Nephron progenitor cell (in vitro differentiated cells): Measurements from ENCODE around the gene MAJIN.
"Not testable (repeated sequence)": the region's sequence is repeated elsewhere in the genome, so short reads cannot be mapped to it uniquely, and the experiment has no call there.

Experiments
- DNase-seq: peaks from one replicate; pipeline ENCODE4 v3.0.0; 2021
- H3K27ac Mint-ChIP-seq: 2 replicates; pipeline ENCODE4 v1.8.0; 2021; ENCODE audit warnings: mild to moderate bottlenecking, moderate library complexity, mixed read lengths
- H3K27me3 Mint-ChIP-seq: 2 replicates; pipeline ENCODE4 v1.8.0; 2021; ENCODE audit warnings: mild to moderate bottlenecking, low read depth, mixed read lengths; ENCODE audit not compliant: poor library complexity
- H3K36me3 Mint-ChIP-seq: 2 replicates; pipeline ENCODE4 v1.8.0; 2021; ENCODE audit warnings: low read depth, mixed read lengths
- H3K4me1 Mint-ChIP-seq: 2 replicates; pipeline ENCODE4 v1.8.0; 2021; ENCODE audit warnings: mixed read lengths
- H3K4me3 Mint-ChIP-seq: 2 replicates; pipeline ENCODE4 v1.8.0; 2021; ENCODE audit warnings: mild to moderate bottlenecking, moderate library complexity, mixed read lengths
- H3K9me3 Mint-ChIP-seq: 2 replicates; pipeline ENCODE4 v1.8.0; 2021; ENCODE audit warnings: mild to moderate bottlenecking, moderate library complexity, mixed read lengths
- TF ChIP-seq, protein P1 (sequence below): fragments of 200-600 bp; sonication (generic); IDR thresholded peaks from 2 replicates; pipeline ENCODE4 v1.5.0; 2021; ENCODE audit warnings: antibody characterized with exemption

Gene MAJIN

DNA sequence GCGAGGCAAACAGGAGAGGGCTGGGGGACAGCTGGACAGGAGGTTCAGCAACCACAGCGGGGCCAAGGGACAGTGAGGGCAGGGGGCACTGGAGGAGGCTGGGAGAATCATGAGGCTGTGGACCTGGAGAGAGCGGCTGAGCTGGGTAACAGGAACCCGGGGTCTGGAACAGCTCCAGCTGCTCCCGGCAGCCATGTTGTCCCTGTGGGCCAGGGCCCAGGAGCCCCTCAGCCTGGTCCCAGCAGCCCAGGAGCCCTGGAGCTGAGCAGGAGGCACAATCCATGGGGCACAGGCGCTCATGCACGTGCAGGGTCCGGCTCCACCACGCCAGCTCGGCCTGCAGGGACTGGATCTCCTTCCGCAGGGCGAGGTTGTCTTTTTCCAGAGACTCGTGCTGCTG, 17.5 kb upstream of the MAJIN start:
- H3K4me3 Mint-ChIP-seq = peak overlapping the region; percentile 52
- peaks cover 44% of the 10 kb centered on the region for H3K4me1 Mint-ChIP-seq
- DNase-seq = no peak
- TF ChIP-seq, protein P1, sequence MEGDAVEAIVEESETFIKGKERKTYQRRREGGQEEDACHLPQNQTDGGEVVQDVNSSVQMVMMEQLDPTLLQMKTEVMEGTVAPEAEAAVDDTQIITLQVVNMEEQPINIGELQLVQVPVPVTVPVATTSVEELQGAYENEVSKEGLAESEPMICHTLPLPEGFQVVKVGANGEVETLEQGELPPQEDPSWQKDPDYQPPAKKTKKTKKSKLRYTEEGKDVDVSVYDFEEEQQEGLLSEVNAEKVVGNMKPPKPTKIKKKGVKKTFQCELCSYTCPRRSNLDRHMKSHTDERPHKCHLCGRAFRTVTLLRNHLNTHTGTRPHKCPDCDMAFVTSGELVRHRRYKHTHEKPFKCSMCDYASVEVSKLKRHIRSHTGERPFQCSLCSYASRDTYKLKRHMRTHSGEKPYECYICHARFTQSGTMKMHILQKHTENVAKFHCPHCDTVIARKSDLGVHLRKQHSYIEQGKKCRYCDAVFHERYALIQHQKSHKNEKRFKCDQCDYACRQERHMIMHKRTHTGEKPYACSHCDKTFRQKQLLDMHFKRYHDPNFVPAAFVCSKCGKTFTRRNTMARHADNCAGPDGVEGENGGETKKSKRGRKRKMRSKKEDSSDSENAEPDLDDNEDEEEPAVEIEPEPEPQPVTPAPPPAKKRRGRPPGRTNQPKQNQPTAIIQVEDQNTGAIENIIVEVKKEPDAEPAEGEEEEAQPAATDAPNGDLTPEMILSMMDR = no peak
- H3K27me3 Mint-ChIP-seq = peaks cover 36% of the 10 kb centered on the region
- no peak overlapping the region for H3K27ac Mint-ChIP-seq
- peaks cover 4% of the 10 kb centered on the region for H3K9me3 Mint-ChIP-seq
- peaks cover 3% of the 10 kb centered on the region for H3K36me3 Mint-ChIP-seq

DNA sequence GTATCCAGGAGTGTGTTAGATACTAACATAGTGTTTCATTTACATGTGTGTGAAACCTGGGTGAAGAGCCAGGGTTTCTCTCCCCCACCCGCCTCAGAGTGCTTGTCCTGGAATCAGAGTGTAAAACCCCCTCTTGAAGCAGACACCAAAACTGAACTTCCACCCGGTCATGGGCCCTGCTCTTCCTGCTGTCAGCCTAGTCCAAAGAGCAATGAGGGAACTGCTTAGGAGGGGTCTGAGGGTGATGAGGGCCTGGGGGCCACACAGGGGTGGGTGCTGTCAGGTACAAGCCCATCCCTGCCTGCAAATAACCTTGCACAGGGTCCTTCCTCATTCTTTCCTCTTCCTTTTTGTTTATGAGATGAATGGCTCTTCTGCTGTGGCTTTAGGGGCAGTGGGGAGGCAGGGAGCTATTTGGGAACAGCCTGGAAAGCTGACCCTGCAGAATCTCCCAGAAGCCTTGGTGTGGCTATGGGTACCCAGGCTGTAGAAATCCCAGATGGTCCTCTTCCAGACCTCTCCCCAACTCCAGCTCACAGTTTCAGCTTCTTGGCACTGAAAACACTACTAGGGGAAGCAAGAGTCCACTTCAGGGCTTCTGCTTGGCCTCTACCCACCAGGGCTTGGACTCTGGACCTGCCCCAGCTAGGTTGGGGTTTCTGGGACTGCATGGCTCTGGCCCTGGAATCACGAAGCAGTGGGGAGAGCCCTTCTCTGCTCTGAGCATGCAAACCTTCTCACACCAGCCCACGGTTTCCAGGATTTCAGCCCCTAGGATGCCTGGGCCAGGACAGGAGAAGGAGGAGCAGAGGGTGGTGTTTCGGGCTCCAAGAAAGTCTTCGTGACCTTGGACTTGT, 16.3 kb upstream of the MAJIN start:
- Mint-ChIP-seq H3K9me3 (peaks cover 4% of the 10 kb centered on the region), H3K4me3 (no peak overlapping the region), H3K4me1 (peaks cover 44% of the 10 kb centered on the region), H3K27me3 (peaks cover 35% of the 10 kb centered on the region), H3K27ac (no peak overlapping the region), H3K36me3 (peaks cover 3% of the 10 kb centered on the region)
- TF ChIP-seq, protein P1 = no peak
- DNase-seq = no peak

DNA sequence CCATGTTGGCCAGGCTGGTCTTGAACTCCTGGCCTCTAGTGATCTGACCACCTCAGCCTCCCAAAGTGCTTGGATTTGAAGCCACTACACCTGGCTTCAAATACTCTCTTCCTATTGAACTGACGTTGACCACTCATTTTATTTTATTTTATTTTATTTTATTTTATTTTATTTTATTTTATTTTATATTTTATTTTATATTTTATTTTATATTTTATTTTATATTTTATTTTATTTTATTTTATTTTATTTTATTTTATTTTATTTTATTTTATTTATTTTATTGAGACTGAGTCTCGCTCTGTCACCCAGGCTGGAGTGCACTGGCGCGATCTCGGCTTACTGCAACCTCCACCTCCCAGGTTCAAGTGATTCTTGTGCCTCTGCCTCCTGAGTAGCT, 11.4 kb upstream of the MAJIN start:
- H3K9me3 Mint-ChIP-seq, H3K4me3 Mint-ChIP-seq, H3K27ac Mint-ChIP-seq, H3K4me1 Mint-ChIP-seq, H3K36me3 Mint-ChIP-seq, DNase-seq: not testable (repeated sequence)
- H3K27me3 Mint-ChIP-seq = peaks cover 47% of the 10 kb centered on the region

DNA sequence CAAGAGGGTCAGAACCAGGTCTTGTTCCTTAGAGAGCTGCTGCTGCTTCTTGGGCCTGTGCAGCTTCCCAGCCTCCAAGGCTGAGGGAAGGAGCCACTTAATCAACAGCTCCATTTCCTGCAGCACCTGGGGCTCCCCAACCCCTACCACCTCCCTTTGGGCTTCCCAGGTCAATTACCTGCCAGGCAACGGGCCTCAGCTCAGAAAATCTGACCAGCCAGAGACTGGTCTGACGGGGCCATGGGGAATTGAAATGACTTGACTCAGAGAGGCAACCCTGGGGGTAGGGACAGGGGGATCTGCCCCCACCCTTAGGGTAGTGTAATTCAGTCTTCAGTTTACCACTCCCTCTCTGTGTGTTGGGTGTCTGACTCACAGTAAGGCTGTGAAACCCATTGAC, 4.7 kb upstream of the MAJIN start:
- H3K36me3 Mint-ChIP-seq = no peaks in the 10 kb centered on the region
- peaks cover 13% of the 10 kb centered on the region for H3K4me1 Mint-ChIP-seq
- no peak for DNase-seq
- H3K27ac Mint-ChIP-seq = no peak overlapping the region
- no peaks in the 10 kb centered on the region for H3K9me3 Mint-ChIP-seq
- TF ChIP-seq, protein P1 = no peak
- peaks cover 22% of the 10 kb centered on the region for H3K27me3 Mint-ChIP-seq
- no peak overlapping the region for H3K4me3 Mint-ChIP-seq

DNA sequence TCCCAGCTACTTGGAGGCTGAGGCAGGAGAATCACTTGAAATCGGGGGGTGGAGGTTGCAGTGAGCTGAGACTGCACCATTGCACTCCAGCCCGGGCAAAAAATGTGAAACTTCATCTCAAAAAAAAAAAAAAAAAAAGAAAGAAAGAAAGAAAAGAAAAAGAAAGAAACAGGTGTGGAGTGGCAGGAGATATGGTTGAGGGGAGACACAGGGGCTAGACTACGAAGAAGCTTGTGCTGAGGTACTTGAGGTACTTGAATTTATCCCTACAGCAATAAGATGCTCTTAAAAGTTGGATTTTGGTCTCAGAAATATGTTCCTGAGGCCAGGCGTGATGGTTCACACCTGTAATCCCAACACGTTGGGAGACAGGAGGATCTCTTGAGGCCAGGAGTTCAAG, 2.2 kb upstream of the MAJIN start:
- H3K27ac Mint-ChIP-seq = no peak overlapping the region
- peaks cover 19% of the 10 kb centered on the region for H3K4me1 Mint-ChIP-seq
- TF ChIP-seq, protein P1 = no peak
- no peaks in the 10 kb centered on the region for H3K36me3 Mint-ChIP-seq
- no peak overlapping the region for H3K4me3 Mint-ChIP-seq
- DNase-seq = no peak
- peaks cover 6% of the 10 kb centered on the region for H3K27me3 Mint-ChIP-seq
- peaks cover 4% of the 10 kb centered on the region for H3K9me3 Mint-ChIP-seq

DNA sequence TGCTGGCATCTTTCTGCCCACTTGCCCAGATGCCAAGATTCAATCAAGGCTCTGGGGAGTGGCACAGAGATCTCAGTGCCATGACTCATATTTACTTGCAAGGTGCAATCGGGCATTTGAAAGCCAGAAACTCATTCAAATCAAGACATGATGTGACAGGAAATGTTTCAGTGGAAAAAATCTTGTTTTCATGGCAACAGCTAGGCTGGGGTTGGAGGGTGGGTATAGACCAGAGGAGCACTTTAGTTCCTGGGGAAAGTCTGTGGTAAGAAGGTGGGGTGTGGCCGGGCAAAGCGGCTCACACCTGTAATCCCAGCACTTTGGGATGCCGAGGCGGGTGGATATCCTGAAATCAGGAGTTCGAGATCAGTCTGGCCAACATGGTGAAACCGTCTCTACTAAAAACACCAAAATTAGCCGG, 1.2 kb downstream of the MAJIN start:
- H3K4me3 Mint-ChIP-seq = no peak overlapping the region
- H3K4me1 Mint-ChIP-seq = peaks cover 12% of the 10 kb centered on the region
- peaks cover 5% of the 10 kb centered on the region for H3K27me3 Mint-ChIP-seq
- H3K9me3 Mint-ChIP-seq = peaks cover 4% of the 10 kb centered on the region
- H3K27ac Mint-ChIP-seq = no peak overlapping the region
- DNase-seq = no peak
- TF ChIP-seq, protein P1 = no peak
- H3K36me3 Mint-ChIP-seq = no peaks in the 10 kb centered on the region
